Measurements from ENCODE around the gene CACNG5.
A peak's percentile ranks its signal among the peaks of the same experiment; 100 is the strongest.

Gene CACNG5, protein sequence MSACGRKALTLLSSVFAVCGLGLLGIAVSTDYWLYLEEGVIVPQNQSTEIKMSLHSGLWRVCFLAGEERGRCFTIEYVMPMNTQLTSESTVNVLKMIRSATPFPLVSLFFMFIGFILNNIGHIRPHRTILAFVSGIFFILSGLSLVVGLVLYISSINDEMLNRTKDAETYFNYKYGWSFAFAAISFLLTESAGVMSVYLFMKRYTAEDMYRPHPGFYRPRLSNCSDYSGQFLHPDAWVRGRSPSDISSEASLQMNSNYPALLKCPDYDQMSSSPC

DNA sequence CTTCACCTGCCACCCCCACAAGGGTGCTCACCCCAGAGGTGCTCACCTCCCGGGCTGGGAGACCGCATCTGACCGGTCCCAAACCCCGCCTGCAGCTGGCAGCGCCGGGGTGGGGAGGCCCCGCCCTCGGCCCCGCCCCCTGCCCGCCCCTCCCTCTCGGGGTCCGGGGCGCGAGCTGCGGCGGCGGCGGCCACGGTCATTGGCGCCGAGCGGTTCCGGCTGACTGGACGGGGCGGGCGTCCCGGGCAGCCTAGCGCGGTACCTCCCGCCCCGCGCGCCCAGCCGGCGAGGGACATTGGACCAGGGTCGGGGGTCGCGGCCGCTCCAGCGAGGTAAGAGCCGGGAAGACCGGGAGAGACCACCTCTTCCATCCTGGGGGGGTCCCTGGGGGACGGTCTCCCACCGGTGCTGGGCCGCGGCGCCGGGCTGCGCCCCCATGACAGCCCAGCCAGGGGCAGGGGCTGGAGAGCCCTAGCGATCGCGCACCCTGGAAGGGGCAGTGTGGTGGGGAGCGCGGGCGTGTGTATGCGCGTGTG lies at the start of gene CACNG5:
TSS of gene CACNG5 (plus strand) at position 199 of the 536 bp plus-strand sequence. CDS start 42,216 bp downstream, outside the sequence.
- H3K4me3 ChIP-seq = no peak within 1 kb of the TSS
- TF ChIP-seq, protein P1, sequence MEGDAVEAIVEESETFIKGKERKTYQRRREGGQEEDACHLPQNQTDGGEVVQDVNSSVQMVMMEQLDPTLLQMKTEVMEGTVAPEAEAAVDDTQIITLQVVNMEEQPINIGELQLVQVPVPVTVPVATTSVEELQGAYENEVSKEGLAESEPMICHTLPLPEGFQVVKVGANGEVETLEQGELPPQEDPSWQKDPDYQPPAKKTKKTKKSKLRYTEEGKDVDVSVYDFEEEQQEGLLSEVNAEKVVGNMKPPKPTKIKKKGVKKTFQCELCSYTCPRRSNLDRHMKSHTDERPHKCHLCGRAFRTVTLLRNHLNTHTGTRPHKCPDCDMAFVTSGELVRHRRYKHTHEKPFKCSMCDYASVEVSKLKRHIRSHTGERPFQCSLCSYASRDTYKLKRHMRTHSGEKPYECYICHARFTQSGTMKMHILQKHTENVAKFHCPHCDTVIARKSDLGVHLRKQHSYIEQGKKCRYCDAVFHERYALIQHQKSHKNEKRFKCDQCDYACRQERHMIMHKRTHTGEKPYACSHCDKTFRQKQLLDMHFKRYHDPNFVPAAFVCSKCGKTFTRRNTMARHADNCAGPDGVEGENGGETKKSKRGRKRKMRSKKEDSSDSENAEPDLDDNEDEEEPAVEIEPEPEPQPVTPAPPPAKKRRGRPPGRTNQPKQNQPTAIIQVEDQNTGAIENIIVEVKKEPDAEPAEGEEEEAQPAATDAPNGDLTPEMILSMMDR (IDR thresholded peaks at IDR 0.05) = no peak
- no peak for DNase-seq (ENCODE audit: low spot score)
- H3K27ac ChIP-seq = no peak within 1 kb of the TSS

DNA sequence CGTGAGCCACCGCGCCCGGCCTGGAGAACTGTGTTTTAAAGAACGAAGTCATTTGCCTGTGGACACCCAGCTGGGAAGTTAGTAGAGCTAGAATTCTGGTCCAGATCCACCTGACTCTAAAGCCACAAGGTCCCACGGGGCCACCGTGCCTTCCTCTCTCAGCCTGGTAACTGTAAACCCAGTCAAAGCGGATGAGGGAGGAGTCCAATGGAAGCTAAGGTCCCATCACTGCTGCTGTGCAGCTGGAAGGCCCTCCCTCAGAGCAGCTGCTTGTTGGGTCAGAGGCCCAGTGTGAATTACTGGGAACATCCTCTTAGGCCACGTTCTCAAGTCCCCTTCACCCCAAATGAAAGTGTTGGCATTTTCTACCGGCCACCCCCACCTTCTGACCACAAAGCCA lies 48.8 kb upstream of the CACNG5 start:
- H3K27ac ChIP-seq = no peak overlapping the region
- H3K4me3 ChIP-seq = no peak overlapping the region
- DNase-seq (ENCODE audit: low spot score) = no peak
- TF ChIP-seq, protein P1 (IDR thresholded peaks at IDR 0.05) = no peak

DNA sequence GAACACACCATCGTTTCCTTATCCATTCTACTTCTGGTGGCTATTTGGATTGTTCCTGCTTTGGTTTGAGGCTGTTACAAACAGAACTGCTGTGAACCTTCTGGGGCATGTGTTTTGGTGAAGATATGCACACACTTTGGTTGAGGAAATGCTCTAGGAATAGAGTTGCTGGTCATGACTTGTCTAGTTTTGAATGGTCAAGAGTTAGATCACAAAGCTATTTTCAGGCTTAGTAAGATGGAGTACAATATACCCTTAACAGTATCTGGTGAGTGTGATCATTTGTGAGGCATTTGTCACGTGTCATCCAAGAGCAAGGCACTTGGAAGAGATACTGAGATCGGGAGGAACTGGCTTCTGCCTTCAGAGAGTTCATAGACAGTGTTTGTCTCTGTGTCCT lies 47.0 kb upstream of the CACNG5 start:
- H3K4me3 ChIP-seq = no peak overlapping the region
- no peak overlapping the region for H3K27ac ChIP-seq
- DNase-seq (ENCODE audit: low spot score) = no peak
- TF ChIP-seq, protein P1 (IDR thresholded peaks at IDR 0.05) = no peak

DNA sequence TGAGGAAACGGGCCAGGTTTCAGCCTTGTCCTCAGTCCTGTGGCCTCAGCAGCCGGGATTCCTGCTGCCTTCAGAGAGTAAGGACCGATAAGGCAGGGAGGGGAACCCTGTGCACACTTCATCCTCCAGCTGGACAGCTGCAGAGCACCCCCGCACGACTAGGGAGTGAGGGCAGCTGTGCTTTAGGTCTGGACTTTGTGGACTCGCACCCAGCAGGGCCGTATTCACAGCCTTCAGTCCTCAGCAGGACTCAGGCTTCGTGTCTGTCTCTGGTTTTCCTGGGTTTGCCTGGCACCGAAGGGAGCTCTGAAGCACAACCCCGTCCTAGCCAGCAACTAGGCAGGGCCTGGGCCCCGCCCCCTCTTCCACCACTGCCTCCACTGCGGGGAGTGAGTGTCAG lies 45.8 kb upstream of the CACNG5 start:
- no peak for DNase-seq (ENCODE audit: low spot score)
- TF ChIP-seq, protein P1 (IDR thresholded peaks at IDR 0.05) = no peak
- Histone ChIP-seq H3K4me3 (no peak overlapping the region), H3K27ac (no peak overlapping the region)

DNA sequence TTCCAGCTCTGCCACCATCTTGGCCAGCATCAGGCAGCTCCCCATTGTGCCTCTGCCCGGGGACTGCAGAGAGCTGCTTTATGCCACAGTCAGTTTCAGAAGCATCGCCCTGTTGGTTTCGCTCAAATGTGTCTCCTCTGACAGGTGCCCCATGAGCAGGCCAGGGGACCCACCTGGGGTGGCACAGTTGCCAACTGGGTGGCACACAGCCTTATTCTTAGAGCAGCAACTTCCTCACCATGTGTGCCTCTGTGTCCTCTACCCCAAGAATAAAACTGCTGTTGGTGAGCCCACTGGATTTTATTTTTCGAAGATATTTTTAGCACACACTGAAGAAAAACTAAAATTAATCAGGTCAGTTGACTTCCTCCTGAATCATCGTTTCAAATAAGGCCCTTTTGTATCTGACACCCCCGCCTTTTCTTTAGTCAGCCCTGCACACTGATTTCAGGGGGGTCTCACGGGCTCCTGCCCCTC lies 44.9 kb upstream of the CACNG5 start:
- Histone ChIP-seq H3K4me3 (no peak overlapping the region), H3K27ac (no peak overlapping the region)
- DNase-seq (ENCODE audit: low spot score) = no peak
- TF ChIP-seq, protein P1 (IDR thresholded peaks at IDR 0.05) = no peak

DNA sequence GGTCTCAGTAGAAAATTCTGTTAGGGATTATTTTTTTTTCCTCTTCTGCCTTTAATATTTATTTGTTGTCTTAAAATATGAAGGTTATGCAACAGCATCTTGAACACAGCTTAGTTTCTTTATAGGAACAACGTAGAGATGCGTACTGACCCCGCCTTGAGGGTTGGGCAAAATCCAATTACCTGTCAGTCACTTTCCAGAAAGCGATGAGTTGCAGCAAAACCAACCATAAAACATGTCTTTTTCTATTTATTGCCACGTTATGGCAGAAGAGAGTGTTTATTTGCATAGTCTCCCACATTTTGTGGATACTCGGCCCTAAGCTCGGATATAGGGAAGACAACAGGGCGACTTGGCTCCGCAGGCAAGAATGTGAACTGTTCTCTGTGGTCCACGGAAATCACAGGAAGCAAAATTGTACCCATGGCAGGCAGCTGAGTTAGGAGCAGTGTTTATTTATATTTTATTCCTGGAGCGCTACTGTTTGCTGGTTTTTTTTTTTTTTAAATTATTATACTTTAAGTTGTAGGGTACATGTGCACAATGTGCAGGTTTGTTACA lies 44.3 kb upstream of the CACNG5 start:
- H3K27ac ChIP-seq = no peak overlapping the region
- TF ChIP-seq, protein P1 (IDR thresholded peaks at IDR 0.05) = no peak
- no peak for DNase-seq (ENCODE audit: low spot score)
- no peak overlapping the region for H3K4me3 ChIP-seq

DNA sequence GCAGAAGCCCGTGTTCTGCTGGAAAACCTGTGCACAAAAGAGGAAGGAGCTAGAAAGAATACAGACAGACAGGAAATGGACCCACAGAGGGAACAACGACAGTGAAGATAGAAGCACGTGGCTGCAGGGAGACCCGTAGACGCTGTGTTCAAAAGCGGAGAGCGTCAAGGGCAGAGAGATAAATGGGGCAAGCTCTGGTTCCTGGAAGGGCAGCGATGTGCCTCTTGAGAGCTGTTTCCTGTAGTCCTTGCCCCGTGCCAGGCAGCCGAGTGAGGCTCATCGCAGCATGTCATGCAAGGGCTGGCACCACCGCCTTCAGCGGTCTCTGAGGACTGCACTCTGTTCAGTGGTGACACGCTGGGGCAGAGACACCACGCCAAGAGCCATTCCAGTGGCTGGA lies 43.6 kb upstream of the CACNG5 start:
- peak overlapping the region in 1 of 2 donors; percentile 35 for H3K27ac ChIP-seq
- DNase-seq (ENCODE audit: low spot score) = no peak
- TF ChIP-seq, protein P1 (IDR thresholded peaks at IDR 0.05) = no peak

More for the DNA sequence above, 43.6 kb upstream of the CACNG5 start:
- H3K4me3 ChIP-seq = peak overlapping the region; percentile 39

Data from coronary artery (tissue), 2 donors.